ENCODE data around the gene SVOPL.
"Not testable (repeated sequence)": the region's sequence is repeated elsewhere in the genome, so short reads cannot be mapped to it uniquely, and the experiment has no call there.

The SVOPL gene

DNA sequence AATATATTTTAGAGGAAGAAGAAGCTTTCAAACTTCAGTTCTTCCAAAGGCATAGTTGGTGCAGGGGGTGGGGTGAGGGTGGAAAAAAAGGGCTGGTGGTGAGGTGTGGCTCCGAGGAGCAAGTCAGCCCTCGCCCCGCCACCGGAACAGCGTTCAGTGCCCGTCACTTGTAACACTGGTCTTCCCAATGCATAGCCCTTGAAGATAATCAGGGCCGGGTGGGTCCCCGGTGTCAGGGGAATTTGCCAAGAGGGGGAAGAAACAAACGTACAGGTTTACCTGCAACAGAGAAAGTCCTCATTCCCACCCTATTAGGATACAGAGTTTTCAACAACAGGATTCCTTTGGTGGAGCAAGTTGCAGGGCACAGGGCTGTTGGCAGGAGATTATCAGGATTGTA, 1.5 kb downstream of the SVOPL start:
- DNase-seq (ENCODE audit: low spot score) = no peak

DNA sequence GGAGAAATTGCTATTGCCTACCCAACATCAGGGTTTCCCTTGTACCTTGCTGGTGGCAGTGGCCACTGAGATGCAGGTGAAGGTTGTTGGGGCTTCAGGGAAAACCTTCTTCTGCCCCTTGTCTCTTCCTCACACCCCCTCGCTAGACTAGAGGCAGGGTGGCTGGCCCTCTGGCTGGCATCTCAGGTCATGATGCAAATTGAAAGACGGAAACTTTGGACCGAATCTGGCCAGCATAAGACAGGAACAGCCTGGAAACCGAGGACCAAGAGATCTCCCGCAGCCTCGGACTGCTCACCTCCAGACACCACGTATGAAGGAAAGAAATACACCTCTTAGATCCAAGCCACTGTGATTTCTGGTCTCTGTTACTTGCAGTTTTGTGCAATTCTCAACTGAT, 2.9 kb downstream of the SVOPL start:
- no peak for DNase-seq (ENCODE audit: low spot score)

GRCh38 chr7:138697535-138698182, 3.5 kb downstream of the SVOPL start:
- no peak for DNase-seq (ENCODE audit: low spot score)

- DNase-seq (ENCODE audit: low spot score) = not testable (repeated sequence)
Observed at GRCh38 chr7:138695776-138696175, 5.4 kb downstream of the SVOPL start.

DNA sequence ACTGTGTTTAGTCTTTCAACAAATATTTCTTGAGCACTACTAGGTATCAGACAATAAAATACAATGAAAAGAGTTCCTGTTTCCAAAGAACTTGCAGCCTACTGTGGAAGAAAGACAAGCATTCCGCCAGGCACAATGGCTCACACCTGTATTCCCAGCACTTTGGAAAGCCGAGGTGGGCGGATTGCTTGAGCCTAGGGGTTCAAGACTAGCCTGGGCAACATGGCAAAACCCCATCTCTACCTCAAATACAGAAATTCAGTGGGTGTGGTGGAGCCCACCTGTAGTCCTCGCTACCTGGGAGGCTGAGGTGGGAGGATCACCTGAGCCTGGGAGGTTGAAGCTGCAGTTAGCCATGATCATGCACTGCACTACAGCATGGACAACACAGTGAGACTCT, 6.1 kb downstream of the SVOPL start:
- DNase-seq (ENCODE audit: low spot score) = no peak

- DNase-seq (ENCODE audit: low spot score) = no peak
Observed at GRCh38 chr7:138691178-138691577, 10.0 kb downstream of the SVOPL start.

- no peak for DNase-seq (ENCODE audit: low spot score)
Observed at GRCh38 chr7:138690495-138690894, 10.7 kb downstream of the SVOPL start.

DNA sequence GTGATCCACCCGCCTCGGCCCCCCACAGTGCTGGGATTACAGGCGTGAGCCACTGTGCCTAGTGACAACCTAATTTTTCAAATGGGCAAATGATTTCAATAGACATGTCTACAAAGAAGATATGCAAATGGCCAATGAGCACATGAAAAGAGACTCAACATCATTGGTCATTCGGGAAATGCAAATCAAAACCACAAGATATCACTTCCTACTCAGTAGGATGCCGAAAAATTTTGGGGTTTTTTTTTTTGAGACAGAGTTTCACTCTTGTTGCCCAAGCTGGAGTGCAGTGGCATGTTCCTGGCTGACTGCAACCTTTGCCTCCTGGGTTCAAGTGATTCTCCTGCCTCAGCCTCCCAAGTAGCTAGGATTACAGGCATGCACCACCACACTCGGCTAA, 13.1 kb downstream of the SVOPL start:
- DNase-seq (ENCODE audit: low spot score) = peak; percentile 22

GRCh38 chr7:138684340-138684739, 16.8 kb downstream of the SVOPL start:
- DNase-seq (ENCODE audit: low spot score) = no peak

DNA sequence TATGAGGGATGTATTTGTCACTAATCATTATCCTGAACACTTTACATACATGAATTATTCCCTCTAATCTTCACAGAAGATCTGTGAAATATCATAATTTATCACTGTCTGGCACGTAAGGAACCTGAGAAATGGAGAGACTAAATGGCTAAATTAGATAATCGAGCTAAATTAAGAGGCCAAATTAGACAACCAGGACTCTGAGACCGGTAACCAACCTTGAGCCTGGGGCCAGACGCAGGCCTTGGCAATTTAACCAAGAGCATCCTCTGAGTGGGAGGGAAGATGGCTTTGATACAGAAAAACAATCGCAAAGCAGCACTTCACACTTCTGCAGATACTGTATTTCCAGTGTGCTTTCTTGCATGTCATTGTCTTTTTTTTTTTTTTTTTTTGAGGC, 21.4 kb downstream of the SVOPL start:
- no peak for DNase-seq (ENCODE audit: low spot score)

GRCh38 chr7:138670594-138670993, 30.6 kb downstream of the SVOPL start:
- no peak for DNase-seq (ENCODE audit: low spot score)

DNA sequence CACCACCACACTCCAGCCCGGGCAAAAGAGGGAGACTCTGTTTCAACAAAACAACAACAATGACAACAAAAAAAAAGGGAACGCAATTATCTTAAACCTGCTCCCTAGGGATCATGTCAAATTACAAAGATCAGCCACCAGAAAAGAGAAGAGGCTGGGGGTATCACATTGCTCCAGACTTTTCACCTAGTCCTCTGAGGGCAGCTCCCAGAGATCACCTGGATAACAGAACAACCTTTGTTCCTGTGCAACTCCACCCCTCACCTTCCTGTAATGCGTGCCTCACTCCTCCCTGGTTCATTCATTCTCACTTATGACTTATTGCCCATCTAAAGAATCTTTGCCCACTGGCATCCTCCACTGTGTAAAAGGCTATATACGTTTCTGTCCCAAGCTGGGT, 31.8 kb downstream of the SVOPL start:
- DNase-seq (ENCODE audit: low spot score) = no peak

- no peak for DNase-seq (ENCODE audit: low spot score)
Observed at GRCh38 chr7:138668946-138669345, 32.2 kb downstream of the SVOPL start.

- DNase-seq (ENCODE audit: low spot score) = no peak
Observed at GRCh38 chr7:138668229-138668596, 32.9 kb downstream of the SVOPL start.

DNA sequence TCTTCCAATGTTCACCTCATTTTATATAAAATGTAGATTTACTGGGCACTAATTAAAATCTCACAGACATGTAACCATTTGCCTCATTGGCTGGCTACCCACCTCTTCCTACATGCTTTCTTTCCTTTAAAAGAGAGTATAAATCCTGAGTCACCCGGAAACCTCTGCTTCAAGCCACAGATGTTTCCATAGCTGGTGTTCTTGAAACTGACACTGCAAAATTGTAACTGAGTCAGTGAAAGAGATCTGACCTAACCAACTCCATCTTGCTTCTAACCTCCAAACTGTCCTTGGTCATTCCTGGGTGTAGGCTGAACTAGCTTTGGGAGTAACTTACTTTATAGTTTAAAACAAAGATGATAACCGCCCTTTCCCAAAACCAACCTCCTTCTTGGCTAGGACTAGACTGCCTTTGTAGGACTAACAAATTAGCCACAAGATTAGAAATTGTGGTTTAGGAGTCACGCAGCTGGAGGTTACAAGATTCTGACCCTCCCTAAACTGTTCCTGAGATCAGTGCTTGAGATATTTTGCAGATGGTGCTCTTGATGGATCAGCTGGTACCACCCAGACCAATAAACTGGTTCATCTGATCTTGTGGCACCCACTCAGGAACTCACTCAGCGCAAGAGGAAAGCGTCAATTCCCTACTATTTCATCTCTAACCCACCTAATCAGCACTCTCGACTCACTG, 33.5 kb downstream of the SVOPL start:
- DNase-seq (ENCODE audit: low spot score) = no peak

DNA sequence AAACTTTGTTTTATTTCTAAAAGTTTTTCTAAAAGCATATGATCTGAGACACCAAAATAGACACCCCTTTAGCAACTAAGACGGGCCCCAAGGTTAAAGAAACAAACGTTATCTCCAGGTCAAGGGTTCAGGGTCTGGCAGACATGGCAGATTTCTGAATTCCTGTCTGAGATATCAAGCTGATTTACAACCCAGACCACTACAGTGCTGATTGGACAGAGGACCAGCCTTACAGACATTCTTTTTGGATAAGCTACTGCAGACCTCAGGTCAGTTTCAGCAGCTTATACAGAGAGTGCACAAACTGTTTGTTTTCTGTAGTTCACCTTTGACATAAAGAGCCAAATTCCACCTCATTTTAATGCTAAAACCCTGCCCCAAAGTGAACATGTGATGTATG, 34.8 kb downstream of the SVOPL start:
- DNase-seq (ENCODE audit: low spot score) = no peak

GRCh38 chr7:138665669-138666140, 35.5 kb downstream of the SVOPL start:
- no peak for DNase-seq (ENCODE audit: low spot score)

DNA sequence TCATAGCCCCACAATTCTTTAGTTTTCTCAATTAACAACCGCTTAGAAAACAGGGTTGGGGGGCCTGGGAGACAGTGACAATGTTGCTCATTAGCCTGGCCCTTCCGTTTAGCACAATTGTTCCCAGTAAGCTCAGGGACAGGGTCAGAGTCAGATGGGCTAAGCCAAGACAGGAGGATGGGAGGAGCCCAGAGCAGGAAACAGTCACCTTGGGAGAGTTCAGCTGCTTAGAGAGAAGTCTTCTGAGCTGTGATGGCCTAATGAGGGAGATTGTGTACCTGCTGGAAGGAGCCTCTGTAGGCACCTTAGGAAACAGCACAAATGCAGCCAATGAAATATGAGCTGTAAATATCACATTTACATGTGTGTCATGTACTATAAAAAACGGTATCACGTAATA, 35.9 kb downstream of the SVOPL start:
- DNase-seq (ENCODE audit: low spot score) = no peak

GRCh38 chr7:138663725-138664710, 37.1 kb downstream of the SVOPL start:
- no peak for DNase-seq (ENCODE audit: low spot score)

DNA sequence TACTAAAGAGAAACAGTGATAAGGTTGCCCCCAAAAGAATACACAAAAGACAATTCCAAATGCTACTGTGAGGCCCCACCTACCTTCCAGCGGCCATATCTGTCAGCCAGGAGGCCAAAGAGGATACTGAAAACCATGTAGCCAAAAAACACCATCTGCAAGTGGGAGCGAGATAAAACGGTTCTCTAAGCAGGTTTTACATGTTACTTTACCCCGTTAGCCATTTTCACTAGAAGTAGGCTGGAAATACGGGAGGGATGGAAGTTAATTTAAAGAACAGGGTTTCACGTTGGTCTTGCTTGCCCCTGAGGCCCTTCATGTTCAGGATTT, 38.2 kb downstream of the SVOPL start:
- no peak for DNase-seq (ENCODE audit: low spot score)

GRCh38 chr7:138662076-138662990, 38.8 kb downstream of the SVOPL start:
- no peak for DNase-seq (ENCODE audit: low spot score)
